GM18520 (cell line): ENCODE measurements around the gene EBLN1.
A peak's percentile ranks its signal among the peaks of the same experiment; 100 is the strongest.
"Not testable (repeated sequence)": the region's sequence is repeated elsewhere in the genome, so short reads cannot be mapped to it uniquely, and the experiment has no call there.

ENCODE experiments used
- ATAC-seq: cut with Tn5 transposase; IDR thresholded peaks from one replicate; pipeline ENCODE4 v1.9.1; 2021; ENCODE audit not compliant: unreplicated experiment

EBLN1 gene

DNA sequence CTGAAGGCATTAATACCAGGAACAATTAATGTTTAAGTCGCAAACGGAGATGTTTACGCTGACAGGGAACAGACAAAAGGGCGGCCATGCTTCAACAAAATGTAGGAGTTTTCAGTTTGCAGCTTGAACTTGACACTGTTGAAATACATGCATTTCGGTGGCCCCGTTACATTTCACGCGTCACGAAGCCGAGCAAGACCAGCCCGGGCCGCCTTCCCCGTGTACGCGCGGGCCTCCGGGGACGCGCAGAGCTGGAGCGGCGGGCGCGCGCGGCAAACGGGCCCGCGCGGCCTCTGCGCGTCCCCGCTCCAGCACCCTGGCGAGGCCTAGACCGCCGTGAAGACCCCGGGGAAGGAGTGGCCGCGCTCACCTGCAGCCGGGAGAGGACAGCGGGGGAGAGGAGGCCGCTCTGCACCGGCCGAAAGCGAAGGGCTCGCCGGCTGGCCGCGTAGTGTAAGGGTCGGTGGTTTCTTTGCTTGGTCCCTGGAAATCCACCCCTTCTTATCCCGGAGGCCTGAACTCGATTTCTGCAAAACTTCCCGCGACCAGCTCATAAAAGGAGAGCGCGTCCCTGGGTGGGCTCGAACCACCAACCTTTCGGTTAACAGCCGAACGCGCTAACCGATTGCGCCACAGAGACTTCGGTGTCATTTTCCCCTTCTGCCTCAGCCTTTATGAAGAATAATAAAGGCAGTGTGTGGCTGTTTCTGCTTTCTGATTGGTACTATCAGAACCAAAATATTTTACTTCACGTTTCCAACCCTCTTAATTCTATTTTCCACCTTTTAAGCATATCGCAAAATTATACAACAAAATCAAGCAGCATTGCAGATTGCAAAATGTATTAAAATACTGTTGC, 11.4 kb upstream of the EBLN1 start:
- peak; percentile 53 for ATAC-seq

DNA sequence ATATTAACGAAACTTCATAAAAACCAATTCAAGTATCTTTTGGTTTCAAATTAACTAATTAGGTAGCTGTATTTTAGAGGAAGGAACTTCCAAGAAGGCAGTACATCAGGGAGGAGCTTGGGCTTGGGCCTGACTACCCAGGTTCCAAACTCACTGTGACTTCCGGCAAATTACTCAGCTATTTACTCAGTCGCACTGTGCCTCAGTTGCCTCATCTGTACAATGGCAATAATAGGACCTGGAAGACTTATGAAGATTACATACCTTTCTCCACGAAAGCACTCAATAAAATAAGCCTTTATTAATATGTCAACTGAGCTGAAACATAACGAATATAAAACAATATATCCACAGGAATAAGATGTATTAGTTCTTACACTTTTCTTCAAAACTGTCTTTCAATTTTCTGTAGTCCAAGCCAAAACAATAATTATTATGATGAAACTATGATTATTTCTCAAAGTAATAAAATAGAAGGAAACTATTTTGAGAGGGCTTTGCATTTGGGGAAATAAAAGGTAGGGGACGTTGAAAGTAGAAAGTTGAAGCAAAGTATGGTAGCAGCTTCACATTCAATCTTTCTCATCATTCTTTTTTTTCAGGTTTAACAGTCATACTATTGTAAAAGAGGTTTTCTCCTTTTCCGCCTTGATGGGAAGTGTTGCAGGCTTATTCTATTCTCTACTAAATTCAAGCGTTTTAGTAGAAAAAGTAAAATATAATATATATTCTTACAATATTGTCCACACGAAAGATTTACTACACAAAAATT, 10.5 kb upstream of the EBLN1 start:
- ATAC-seq: no peak

DNA sequence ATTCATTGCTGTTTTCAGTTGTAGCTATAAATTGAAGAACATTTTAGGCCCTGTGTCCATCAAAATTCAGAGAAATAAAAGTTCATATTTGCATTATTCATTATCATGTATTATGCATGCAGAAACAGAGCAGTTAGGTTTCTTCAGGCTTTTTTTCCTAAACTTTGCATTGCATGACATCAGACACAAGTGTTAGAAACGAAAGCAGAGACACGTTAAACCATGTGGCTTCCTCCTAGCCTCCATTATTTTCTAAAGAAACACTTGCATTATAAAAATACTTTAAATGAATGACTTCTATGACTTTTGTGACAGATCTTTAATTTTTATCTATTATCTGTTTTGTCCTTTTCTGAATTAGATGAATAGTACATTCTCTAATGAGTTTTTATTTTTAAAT, 8.8 kb upstream of the EBLN1 start:
- no peak for ATAC-seq

DNA sequence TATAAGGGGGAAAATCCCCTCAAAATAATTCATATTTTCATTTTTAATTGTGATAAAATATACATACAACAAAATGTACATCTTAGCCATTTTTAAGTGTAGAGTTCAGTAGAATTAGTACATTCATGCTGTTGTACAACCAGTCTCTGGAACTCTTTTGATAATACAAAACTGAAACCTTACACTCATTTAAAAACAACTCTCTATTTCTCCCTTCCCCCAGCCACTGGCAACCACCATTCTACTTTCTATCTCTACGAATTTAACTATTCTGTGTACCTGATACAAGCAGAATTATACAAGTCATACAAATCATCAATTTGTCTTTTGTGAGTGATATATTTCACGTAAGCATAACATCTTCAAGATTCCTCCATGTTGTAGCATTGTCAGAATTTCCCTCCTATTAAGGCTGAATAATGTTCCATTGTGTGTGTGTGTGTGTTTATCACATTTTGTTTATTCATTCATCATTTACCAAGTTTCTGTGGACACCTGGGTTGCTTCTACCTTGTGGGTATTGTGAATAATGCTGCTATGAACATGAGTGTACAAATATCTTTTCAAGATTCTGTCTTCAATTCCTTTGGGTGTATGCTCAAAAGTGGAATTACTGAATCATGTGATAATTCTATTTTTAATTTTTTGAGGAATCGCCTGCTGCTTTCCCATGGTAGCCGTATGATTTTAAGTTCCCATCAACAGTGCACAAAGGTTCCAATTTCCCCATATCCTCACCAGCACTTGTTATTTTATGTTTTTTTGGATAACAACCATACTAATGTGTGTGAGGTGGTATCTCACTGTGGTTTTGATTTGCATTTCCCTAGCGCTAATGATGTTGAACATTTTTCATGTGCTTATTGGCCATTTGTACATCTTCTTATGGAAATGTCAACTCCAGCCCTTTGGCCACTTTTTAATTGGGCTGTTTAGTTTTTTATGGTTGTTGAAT, 4.7 kb upstream of the EBLN1 start:
- ATAC-seq: peak; percentile 62

DNA sequence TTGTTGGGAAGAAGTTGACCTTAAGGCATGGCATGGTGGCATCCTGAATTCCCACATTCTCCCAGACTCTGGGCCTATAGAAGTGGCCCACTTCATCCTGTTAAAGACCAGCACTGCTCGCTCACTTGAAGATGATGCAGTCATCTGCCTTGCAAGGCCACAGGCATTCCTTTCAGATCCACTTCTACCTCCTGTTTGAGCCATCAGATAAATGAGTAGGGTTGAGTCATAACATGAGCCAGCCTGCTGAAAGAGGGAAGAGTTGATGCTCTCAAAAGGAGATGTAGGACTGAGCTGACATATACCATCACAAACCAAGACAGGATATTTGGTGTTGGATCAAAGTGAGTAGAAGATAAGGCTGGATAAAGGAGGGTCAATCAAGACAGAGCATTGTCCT, 1.5 kb upstream of the EBLN1 start:
- no peak for ATAC-seq

DNA sequence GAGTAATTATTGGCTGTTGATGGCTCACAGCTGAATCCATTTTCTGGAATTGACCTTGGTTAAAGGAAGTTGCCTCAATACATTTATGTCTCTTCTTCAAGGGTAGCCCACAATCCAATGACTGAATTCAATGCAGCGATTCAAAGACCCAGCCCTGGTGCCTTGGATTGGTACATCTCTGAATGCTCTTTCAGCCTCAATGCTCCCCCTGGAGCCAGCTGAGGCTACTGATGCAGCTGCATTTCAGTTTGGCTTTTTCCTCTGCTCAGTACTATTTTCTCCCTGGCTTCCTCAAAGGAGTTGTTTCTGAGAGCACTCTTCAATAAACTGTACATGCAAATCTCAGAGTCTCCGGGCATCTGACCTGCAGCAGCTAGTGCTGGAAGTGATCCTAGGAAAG, 633 bp upstream of the EBLN1 start:
- ATAC-seq: no peak

DNA sequence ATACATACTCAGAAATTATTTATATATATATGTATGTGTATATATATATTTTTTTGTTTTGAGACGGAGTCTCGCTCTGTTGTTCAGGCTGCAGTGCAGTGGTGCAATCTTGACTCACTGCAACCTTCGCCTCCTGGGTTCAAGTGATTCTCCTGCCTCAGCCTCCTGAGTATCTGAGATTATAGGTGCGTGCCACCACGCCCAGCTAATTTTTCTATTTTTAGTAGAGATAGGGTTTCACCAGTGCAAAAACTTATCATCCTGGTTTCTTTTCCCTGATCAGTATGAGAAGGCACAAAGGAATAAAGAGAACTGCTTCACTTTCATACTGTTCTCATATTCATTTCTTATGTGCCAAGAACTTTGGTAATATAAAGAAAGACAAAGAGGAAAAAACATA, 731 bp downstream of the EBLN1 start:
- not testable (repeated sequence) for ATAC-seq

DNA sequence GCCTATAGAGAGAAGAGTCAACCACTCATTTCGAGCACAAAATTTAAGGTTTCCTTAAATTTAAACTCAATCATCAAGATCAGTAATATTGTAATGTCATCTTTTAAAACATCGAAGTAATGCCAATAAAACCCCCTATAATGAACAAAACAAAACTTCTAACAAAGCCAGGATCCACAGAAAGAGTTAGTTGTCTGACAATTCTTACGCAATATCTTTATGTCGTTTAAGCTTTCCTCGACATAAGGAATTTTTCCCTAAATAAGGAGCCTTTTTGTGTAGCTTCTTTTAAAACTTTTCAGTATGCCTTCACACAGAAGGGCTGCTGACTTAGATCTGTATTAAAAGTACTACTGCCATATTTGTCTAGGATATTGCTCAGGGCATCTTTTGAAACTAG, 7.5 kb downstream of the EBLN1 start:
- no peak for ATAC-seq

DNA sequence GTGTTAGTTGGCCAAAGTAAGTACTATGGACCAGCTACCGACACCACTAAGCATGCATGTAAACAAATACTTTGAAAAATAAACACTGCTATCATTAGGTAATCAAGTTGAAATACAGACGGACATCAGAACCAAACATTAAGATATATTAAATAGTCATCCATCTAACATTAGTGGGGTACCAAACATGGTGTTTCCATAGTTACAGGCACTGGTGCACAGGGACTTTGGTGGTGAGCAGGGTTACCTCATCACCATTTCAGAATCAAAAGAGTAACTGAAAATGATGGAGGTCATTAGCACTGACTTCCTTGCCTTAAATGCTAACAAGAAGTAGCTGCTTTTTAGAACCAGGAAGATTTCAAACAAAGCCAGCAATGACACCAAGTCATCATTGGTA, 23.9 kb downstream of the EBLN1 start:
- no peak for ATAC-seq

DNA sequence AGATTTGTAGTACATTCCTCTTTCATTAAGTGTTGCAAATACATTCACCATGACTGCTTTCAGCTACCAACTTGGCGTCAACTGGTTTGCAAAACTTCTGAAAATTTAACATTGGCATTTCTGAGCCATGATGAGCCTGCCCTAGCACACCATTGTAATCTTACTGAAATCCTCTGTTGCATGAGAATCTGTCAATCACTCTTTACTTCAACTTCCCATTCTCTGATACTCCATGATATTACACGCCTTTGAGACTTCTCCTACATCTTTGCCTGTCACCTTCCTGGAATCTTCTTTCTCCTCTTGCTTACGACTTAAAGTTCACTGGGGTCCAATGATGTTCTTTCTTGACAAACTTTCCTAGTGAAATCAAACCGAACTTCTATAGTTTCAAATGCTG, 32.2 kb downstream of the EBLN1 start:
- no peak for ATAC-seq

DNA sequence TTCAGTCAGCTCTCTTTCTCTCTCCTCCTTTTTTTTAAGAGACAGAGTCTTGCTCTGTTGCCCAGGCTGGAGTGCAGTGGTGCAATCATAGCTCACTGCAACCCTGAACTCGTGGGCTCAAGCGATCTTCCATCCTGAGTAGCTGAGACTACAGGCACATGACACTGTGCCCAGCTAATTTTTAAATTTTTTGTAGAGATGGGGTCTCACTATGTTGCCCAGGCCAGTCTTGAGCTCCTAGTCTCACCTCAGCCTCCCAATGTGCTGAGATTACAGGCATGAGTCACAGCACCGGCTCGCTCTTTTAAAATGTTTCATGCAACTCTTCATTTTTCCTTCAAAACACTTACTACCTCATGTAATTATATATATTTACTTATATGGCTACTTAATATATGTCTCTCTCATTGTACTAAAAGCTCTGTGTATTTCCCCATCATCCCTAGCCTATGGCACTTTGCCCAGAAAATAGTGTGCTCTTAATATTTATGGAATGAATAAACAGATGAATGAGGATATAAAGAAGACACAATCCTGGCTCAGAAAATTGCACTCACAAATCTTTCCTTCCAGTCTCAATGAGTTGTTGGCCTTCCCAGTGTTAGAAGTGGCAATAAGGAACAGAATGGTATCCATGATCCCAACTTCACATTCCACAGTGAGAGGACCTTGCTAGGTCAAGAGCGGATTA, 33.9 kb downstream of the EBLN1 start:
- ATAC-seq: no peak

DNA sequence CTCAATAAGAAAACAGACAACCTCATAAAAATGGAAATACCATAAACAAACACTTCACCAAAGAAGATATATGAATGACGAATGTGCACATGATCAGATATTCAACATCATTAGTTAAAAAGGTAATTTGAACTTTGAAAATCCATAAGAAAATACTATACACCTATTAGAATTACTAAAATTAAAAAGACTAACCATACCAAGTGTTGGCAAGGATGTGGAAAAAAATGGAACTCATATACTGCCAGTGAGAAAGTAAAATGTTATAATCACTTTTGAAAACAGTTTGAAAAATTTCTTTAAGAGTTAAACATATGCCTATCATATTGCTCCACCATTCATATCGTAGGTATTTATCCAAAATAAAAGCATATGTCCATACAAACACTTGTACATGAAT, 37.1 kb downstream of the EBLN1 start:
- ATAC-seq: no peak

DNA sequence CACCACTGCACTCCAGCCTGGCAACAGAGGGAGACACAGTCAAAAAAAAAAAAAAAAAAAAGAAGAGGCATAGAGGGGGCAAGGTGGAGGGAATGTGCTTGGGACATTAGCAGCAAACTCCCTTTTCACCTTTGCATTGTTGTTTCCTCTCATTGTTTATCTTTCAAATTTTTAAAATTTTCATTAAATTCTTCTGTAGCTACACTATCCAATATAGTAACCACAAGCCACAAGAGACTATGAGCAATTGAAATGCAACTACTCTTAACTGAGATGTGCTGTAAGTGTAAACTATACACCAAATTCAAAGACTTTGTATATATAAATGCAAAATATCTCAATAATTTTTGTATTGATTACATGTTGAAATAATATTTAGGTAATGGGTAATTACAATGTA, 43.4 kb downstream of the EBLN1 start:
- no peak for ATAC-seq

DNA sequence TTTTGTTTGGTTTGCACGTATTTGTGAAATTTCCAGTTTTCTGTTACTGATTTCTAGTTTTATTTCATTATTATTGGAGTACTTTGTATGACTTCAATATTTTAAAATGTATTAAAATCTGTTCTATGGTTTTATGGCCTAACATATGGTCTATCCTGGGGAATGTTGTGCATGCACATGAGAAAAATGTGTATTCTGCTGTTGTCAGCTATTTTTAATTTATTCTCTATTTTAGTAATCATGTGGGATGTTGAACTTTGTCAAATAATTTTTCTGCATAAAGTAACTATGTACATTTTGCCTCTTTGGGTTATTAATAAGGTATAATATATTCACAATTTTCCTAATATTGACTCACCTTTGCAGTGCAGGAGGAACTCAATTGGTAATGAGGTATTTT, 46.7 kb downstream of the EBLN1 start:
- no peak for ATAC-seq

DNA sequence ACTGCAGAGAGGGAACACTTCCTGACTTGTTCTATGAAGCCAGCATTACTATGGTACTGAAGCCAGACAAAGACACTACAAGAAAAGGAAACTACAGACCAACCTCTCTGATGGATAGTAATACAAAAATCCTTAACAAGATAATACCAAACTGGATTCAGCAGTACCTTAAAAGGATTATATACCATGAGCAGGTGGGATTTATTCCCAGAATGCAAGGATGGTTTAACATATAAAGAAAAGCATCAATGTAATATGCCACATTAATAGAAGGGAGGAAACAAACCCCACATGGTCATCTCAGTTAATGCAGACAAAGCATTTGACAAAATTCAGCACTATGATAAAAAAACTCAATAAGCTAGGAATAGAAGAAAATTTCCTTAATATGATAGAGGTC, 47.2 kb downstream of the EBLN1 start:
- no peak for ATAC-seq

DNA sequence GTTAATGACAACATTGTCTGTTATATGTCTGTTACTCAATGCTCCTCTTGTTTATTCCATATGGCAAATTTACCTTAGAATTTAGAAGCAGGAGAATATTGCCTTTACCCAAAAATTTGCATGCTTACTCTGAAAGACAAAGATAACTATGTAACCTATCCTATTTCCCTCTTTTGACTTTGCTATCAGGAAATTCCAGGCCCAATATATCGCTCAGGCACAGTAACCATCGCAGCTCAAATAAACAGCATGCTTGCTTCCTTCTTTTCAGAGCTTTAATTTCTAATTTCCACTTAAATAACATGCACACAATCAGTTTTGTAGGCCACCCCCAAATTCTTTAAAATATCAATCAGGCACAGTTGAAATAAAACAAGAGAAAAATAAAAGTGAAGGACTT, 57.8 kb downstream of the EBLN1 start:
- no peak for ATAC-seq

DNA sequence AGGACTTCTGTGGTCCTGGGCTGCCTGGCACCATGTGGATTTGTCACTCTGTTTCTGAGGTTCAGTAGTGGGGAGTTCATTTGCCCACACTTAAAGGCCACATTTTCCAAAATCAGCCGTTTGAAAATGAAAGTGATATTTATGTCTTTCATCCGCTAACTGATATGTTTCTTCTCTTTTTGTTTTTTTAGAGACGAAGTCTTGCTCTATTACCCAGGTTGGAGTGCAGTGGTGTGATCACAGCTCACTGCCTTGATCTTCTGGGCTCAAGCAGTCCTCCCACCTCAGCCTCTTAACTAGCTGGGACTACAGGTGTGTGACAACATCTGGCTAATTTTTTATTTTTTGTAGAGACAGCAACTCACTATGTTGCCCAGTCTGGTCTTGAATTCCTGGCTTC, 58.6 kb downstream of the EBLN1 start:
- ATAC-seq: no peak
